Fibroblast of lung (primary cell): ENCODE results near the gene ELMO2. TPM values are rescaled to one million over a fixed set of nuclear protein-coding genes. Genes with fewer than 3 reads are reported as not detected.

Experiments used
- DNase-seq, 2 donors: peaks; one replicate each; pipeline versions ENCODE4 v3.0.0 to v3.0.0-alpha.2; 2010; ENCODE audit warnings: low read depth in 2 of 2
- H2AFZ ChIP-seq: 2 replicates; pipeline ENCODE4 v1.5.1; 2012; ENCODE audit warnings: low read length, control low read depth, inconsistent platforms
- H3K27ac ChIP-seq: 2 replicates; pipeline ENCODE4 v1.5.1; 2011; ENCODE audit warnings: low read length, control low read depth; ENCODE audit not compliant: insufficient read depth
- H3K27me3 ChIP-seq: 2 replicates; pipeline ENCODE4 v1.5.1; 2011; ENCODE audit warnings: mild to moderate bottlenecking, low read length; ENCODE audit not compliant: control insufficient read depth, insufficient read depth
- H3K36me3 ChIP-seq: 2 replicates; pipeline ENCODE4 v1.5.1; 2011; ENCODE audit warnings: low read length; ENCODE audit not compliant: control insufficient read depth, insufficient read depth
- H3K4me1 ChIP-seq: 2 replicates; pipeline ENCODE4 v1.5.1; 2011; ENCODE audit warnings: low read length; ENCODE audit not compliant: control insufficient read depth, insufficient read depth; ENCODE audit errors: extremely low read depth
- H3K4me2 ChIP-seq: 2 replicates; pipeline ENCODE4 v1.5.1; 2011; ENCODE audit warnings: low read length, control low read depth; ENCODE audit not compliant: insufficient read depth; ENCODE audit errors: extremely low read depth
- H3K4me3 ChIP-seq, 4 experiments: fragments of 200-600 bp in 1 of 4; sonication (generic) in 1 of 4; replicated peaks in 1 of 4; 2 replicates each; pipeline ENCODE4 v1.5.1; 2011 to 2016; ENCODE audit warnings: low read length in 4 of 4, low read depth in 3 of 4, mild to moderate bottlenecking in 3 of 4, control low read depth in 2 of 4, inconsistent platforms in 1 of 4, mixed read lengths in 1 of 4; ENCODE audit not compliant: insufficient read depth in 1 of 4; ENCODE audit errors: control extremely low read depth in 1 of 4
- H3K79me2 ChIP-seq: 2 replicates; pipeline ENCODE4 v1.5.1; 2012; ENCODE audit warnings: mild to moderate bottlenecking, low read length, inconsistent platforms; ENCODE audit not compliant: control insufficient read depth, insufficient read depth
- H3K9ac ChIP-seq: 2 replicates; pipeline ENCODE4 v1.5.1; 2011; ENCODE audit warnings: mild to moderate bottlenecking, low read length, control low read depth; ENCODE audit not compliant: insufficient read depth
- H3K9me3 ChIP-seq: 2 replicates; pipeline ENCODE4 v1.5.1; 2012; ENCODE audit warnings: low read depth, low read length; ENCODE audit not compliant: control insufficient read depth, insufficient read depth
- H4K20me1 ChIP-seq: 2 replicates; pipeline ENCODE4 v1.5.1; 2011; ENCODE audit warnings: low read length; ENCODE audit not compliant: control insufficient read depth, insufficient read depth; ENCODE audit errors: extremely low read depth
- EZH2 ChIP-seq: IDR thresholded peaks from 2 replicates; pipeline ENCODE4 v1.5.1; 2012; ENCODE audit warnings: low read length, control low read depth, mild to moderate bottlenecking; ENCODE audit errors: missing control alignments
- polyA plus RNA-seq, 2 donors: library from polyadenylated mRNA; depleted of rRNA in 1 of 2; stranded (reverse) in 1 of 2; unstranded in 1 of 2; fragments of >200 nt; gene quantifications; 2 replicates each; pipeline ENCODE4 v1.2.1, GENCODE V29; 2011 to 2012; ENCODE audit warnings: missing spikeins in 1 of 2
- total RNA-seq: library from RNA; depleted of rRNA; stranded (reverse); fragments of >200 nt; gene quantifications from 2 replicates; pipeline ENCODE4 v1.2.1, GENCODE V29; 2014
- TF ChIP-seq, protein P1 (sequence below), 2 donors: IDR thresholded peaks in 1 of 2; conservative IDR thresholded peaks in 1 of 2; 1 replicate in 1 of 2; 2 replicates in 1 of 2; pipeline ENCODE4 v1.5.1; 2011 to 2012; ENCODE audit warnings: low read length in 2 of 2, control low read depth in 1 of 2, inconsistent platforms in 1 of 2, low read depth in 1 of 2, mild to moderate bottlenecking in 1 of 2

The ELMO2 gene
- total and polyA plus RNA-seq, 2 donors (not counting 1 experiment from before 2014, with no cell fraction given) = 33.7 to 43.8 TPM

DNA sequence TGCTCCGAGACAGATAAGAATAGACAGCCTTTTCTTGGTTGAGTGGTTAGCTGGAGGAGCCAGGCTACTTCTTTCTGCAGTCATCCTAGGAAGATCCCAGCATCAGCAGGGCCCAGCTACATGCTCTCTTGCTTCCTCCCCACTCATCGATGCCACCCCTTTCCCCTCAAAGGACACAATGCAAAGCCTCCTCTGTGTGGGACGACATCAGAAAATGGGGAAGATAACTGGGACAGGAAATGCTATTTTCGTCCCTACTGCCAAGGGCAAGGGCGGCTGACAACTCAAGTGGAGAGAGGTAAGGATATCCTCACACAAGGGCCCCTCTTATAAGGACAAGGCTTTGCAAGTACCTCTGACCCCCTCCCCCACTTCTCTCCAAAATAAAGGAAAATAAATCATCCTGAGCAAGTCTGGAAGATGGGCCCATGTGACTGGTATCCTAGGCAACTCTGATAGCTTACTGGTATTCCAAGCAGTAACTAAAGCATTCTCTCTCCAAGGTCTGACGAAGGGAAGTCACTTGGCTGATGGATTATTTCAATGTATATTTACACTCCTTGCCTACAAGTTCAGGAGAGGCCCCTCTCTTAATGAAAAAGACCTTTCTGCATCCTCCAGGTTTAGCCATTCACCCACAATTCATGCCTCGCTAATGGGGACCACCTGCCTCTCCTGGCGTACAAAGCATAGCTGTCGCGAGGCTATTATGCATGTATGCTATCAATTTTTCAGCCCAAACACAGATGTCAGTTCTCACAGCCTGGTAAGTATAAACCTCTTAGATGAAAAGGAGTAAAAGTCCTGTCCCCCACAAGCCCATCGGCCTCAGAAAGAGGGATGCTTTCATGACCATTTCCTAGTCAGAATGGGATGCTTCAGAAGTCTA, 11.3 kb downstream of the ELMO2 start:
- TF ChIP-seq EZH2 = no peak
- TF ChIP-seq, protein P1, sequence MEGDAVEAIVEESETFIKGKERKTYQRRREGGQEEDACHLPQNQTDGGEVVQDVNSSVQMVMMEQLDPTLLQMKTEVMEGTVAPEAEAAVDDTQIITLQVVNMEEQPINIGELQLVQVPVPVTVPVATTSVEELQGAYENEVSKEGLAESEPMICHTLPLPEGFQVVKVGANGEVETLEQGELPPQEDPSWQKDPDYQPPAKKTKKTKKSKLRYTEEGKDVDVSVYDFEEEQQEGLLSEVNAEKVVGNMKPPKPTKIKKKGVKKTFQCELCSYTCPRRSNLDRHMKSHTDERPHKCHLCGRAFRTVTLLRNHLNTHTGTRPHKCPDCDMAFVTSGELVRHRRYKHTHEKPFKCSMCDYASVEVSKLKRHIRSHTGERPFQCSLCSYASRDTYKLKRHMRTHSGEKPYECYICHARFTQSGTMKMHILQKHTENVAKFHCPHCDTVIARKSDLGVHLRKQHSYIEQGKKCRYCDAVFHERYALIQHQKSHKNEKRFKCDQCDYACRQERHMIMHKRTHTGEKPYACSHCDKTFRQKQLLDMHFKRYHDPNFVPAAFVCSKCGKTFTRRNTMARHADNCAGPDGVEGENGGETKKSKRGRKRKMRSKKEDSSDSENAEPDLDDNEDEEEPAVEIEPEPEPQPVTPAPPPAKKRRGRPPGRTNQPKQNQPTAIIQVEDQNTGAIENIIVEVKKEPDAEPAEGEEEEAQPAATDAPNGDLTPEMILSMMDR (conservative IDR thresholded peaks at IDR 0.05 in 1 of 2, IDR thresholded peaks at IDR 0.05 in 1 of 2; ENCODE audit: low read depth in 1 of 2, low read length in 2 of 2) = no peak
- Histone ChIP-seq H3K27ac (no peak overlapping the region), H3K79me2 (peaks cover 13% of the 10 kb centered on the region), H3K27me3 (no peaks in the 10 kb centered on the region), H2AFZ (no peak overlapping the region), H3K9ac (no peak overlapping the region), H3K9me3 (no peaks in the 10 kb centered on the region), H4K20me1 (no peaks in the 10 kb centered on the region), H3K36me3 (peaks cover 5% of the 10 kb centered on the region), H3K4me1 (peaks cover 4% of the 10 kb centered on the region), H3K4me3 (no peak overlapping the region), H3K4me2 (no peak overlapping the region)
- DNase-seq = no peak

DNA sequence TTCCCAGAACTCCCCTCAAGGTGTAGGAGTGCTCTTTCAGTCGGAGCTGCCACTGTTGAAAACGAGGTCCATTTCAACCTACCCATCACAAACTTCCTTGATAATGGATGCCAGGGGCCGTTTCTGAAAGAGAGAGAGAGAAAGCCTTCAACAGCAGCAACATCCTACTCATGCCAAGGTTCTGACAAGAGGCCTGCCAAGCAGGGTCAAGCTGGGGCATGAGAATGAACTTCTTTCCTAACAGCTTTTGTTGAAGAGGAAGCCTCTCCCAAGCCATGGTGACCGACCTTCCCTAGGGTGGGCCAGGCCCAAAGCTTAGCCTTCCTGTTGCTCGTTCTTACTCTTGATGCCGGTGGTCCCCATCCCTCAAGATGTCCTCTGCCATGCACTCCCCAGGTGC, 12.4 kb downstream of the ELMO2 start:
- no peaks in the 10 kb centered on the region for H4K20me1 ChIP-seq
- no peak overlapping the region for H2AFZ ChIP-seq
- H3K79me2 ChIP-seq = peaks cover 5% of the 10 kb centered on the region
- H3K36me3 ChIP-seq = peaks cover 6% of the 10 kb centered on the region
- no peak overlapping the region for H3K9ac ChIP-seq
- no peak for DNase-seq
- no peaks in the 10 kb centered on the region for H3K27me3 ChIP-seq
- no peak overlapping the region for H3K4me3 ChIP-seq
- H3K4me1 ChIP-seq = no peaks in the 10 kb centered on the region
- no peaks in the 10 kb centered on the region for H3K9me3 ChIP-seq
- H3K27ac ChIP-seq = no peak overlapping the region
- no peak for TF ChIP-seq EZH2
- TF ChIP-seq, protein P1 (conservative IDR thresholded peaks at IDR 0.05 in 1 of 2, IDR thresholded peaks at IDR 0.05 in 1 of 2; ENCODE audit: low read depth in 1 of 2, low read length in 2 of 2) = no peak
- no peak overlapping the region for H3K4me2 ChIP-seq

DNA sequence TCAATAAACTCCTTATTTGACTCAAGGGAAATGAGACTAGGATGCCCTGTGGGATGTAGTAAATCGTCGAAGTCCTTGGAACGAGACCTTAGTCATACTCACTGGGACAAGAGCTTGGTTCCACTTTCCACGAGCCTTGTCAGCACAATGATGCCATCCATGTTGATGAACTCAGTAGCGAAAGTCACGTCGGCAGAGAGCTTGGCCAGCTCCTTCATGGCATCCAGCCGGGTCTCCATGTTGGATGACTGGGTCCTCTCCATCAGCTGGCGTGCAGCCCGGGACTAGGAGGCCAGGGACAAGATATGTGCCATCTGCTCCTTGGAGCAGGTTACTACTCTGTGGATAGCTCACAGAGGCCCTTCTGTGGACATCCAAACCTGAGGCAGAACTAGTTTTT, 17.5 kb downstream of the ELMO2 start:
- Histone ChIP-seq H3K27ac (no peak overlapping the region), H3K79me2 (no peaks in the 10 kb centered on the region), H3K9me3 (no peaks in the 10 kb centered on the region), H3K36me3 (peaks cover 16% of the 10 kb centered on the region), H4K20me1 (no peaks in the 10 kb centered on the region), H3K4me3 (no peak overlapping the region), H3K9ac (no peak overlapping the region), H3K4me2 (no peak overlapping the region), H3K27me3 (no peaks in the 10 kb centered on the region), H2AFZ (no peak overlapping the region), H3K4me1 (no peaks in the 10 kb centered on the region)
- TF ChIP-seq, protein P1 (conservative IDR thresholded peaks at IDR 0.05 in 1 of 2, IDR thresholded peaks at IDR 0.05 in 1 of 2; ENCODE audit: low read depth in 1 of 2, low read length in 2 of 2) = no peak
- TF ChIP-seq EZH2 = no peak
- no peak for DNase-seq
